Rectal smooth muscle tissue (tissue), 1 donor: ENCODE results near the gene PLSCR4.
A peak's percentile ranks its signal among the peaks of the same experiment; 100 is the strongest.
"Not testable (repeated sequence)": the region's sequence is repeated elsewhere in the genome, so short reads cannot be mapped to it uniquely, and the experiment has no call there.

Experiments
- H3K27ac ChIP-seq: one replicate; pipeline ENCODE4 v1.7.0; 2013; ENCODE audit warnings: low read depth, low read length, inconsistent platforms
- H3K27me3 ChIP-seq: one replicate; pipeline ENCODE4 v1.7.0; 2013; ENCODE audit warnings: low read length; ENCODE audit not compliant: control insufficient read depth, insufficient read depth
- H3K36me3 ChIP-seq: one replicate; pipeline ENCODE4 v1.7.0; 2013; ENCODE audit warnings: low read length; ENCODE audit not compliant: control insufficient read depth, insufficient read depth
- H3K4me1 ChIP-seq: one replicate; pipeline ENCODE4 v1.7.0; 2013; ENCODE audit warnings: low read length; ENCODE audit not compliant: control insufficient read depth, insufficient read depth
- H3K4me3 ChIP-seq: one replicate; pipeline ENCODE4 v1.7.0; 2013; ENCODE audit warnings: low read length
- H3K9ac ChIP-seq: one replicate; pipeline ENCODE4 v1.7.0; 2013; ENCODE audit warnings: low read length

The PLSCR4 gene, protein sequence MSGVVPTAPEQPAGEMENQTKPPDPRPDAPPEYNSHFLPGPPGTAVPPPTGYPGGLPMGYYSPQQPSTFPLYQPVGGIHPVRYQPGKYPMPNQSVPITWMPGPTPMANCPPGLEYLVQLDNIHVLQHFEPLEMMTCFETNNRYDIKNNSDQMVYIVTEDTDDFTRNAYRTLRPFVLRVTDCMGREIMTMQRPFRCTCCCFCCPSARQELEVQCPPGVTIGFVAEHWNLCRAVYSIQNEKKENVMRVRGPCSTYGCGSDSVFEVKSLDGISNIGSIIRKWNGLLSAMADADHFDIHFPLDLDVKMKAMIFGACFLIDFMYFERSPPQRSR

DNA sequence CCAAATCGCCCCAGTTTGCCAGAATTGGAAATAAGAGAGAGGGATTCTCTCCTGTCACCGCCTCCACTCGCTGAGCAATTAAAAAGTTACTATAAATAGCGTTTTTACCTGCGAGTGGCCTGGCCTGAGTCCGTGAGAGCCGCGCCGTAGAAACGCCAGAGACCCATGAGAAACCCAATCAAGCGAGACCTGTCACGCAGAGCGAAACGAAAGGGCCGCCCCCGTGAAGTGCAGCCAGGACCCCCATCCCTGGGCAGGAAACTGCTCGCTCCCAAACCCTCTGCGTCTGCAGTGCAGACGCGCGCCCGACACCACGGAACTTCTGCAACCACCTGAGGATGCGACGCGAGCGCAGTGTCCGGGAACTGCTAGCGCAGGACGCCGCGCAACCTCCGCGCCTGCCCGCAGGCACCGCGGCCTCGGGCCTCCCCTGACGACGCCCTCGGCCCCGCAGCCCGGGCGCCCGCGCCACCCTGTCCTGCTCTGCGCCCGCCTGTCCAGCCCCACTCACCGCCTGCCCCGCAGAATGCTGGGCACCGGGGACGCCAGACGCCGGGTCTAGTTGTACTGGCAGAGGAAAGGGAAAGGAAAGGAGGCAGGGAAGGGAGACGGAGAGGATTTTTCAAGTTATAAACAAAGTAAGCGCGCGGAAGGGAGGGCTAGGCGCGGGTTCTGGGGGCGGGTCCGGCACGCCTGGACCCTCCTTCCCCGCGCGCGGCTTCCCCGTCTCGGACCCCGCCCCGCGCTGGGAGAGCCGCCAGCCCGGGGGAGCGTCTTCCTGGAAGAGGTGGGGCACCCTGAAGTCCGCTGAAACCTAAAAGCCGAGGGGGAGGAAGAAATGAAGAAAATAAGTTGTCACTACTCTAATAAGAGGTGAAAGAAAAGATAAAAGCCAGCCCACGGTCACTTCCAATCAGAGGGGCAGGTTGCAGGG, at the start of gene PLSCR4:
PLSCR4 (minus strand) TSS at position 657 of the 934 bp plus-strand sequence. CDS start 29,034 bp downstream, outside the sequence.
- peak within 1 kb of the TSS; percentile 69 for H3K9ac ChIP-seq
- H3K36me3 ChIP-seq = no peaks in the 10 kb centered on the region

DNA sequence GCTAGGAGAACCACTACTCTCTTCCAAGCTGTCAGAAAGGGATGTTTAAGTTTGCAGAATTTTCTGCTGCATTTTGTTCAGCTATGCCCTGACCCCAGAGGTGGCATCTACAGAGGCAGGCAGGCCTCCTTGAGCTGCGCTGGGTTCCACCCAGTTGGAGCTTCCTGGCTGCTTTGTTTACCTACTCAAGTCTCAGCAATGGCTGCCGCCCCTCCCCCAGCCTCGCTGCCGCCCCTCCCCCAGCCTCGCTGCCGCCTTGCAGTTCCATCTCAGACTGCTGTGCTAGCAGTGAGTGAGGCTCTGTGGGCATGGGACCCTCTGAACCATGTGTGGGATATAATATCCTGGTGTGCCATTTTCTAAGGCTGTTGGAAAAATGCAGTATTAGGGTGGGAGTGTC, 42.5 kb upstream of the PLSCR4 start:
- H3K36me3 ChIP-seq, H3K27me3 ChIP-seq, H3K4me3 ChIP-seq, H3K9ac ChIP-seq, H3K4me1 ChIP-seq, H3K27ac ChIP-seq: not testable (repeated sequence)

More for the DNA sequence above, at the start of gene PLSCR4:
- Histone ChIP-seq H3K4me3 (peak within 1 kb of the TSS; percentile 77), H3K27me3 (no peaks in the 10 kb centered on the region), H3K27ac (peak within 1 kb of the TSS; percentile 90), H3K4me1 (peaks cover 5% of the 10 kb centered on the region)

DNA sequence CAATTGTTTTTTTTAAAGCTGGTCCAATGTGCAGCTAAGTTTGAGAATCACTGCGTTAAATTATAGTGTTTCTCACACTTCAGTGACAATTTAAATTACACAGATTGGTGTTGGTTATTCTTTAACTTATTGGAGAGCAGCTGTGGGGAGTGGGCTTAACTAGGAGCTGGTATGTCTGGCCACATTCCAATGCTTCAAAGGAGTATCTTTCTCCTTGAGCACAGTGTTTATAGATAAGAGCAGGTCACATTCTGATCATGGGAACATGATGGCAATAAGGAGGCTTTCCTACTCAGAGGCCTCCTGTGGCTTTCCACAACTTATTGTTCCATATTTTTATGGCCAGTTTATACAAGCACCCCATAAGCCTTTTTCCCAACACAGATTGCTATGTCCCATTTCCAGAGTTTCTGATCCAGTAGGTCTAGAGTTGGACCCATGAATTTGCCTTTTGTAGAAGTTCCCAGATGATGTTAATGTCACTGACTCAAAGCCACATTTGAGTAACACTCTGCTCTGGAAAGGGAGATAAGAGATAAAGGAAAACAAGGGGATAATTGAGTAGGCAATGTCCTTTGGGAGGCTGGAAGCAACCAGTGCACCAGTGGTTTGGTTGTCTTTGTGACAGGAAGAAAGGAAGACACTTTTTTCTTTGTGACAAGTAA, 33.0 kb upstream of the PLSCR4 start:
- no peak overlapping the region for H3K4me3 ChIP-seq
- H3K27ac ChIP-seq = no peak overlapping the region
- no peaks in the 10 kb centered on the region for H3K27me3 ChIP-seq
- H3K9ac ChIP-seq = no peak overlapping the region
- H3K4me1 ChIP-seq = peaks cover 5% of the 10 kb centered on the region
- no peaks in the 10 kb centered on the region for H3K36me3 ChIP-seq

GRCh38 chr3:146280864-146281263, 30.0 kb upstream of the PLSCR4 start:
- peaks cover 9% of the 10 kb centered on the region for H3K4me1 ChIP-seq
- H3K4me3 ChIP-seq = no peak overlapping the region
- H3K9ac ChIP-seq = no peak overlapping the region
- H3K27ac ChIP-seq = no peak overlapping the region
- H3K27me3 ChIP-seq = no peaks in the 10 kb centered on the region
- H3K36me3 ChIP-seq = no peaks in the 10 kb centered on the region

GRCh38 chr3:146279951-146280350, 29.0 kb upstream of the PLSCR4 start:
- Histone ChIP-seq H3K36me3 (no peaks in the 10 kb centered on the region), H3K27ac (no peak overlapping the region), H3K4me1 (peaks cover 9% of the 10 kb centered on the region), H3K4me3 (no peak overlapping the region), H3K9ac (no peak overlapping the region), H3K27me3 (no peaks in the 10 kb centered on the region)

DNA sequence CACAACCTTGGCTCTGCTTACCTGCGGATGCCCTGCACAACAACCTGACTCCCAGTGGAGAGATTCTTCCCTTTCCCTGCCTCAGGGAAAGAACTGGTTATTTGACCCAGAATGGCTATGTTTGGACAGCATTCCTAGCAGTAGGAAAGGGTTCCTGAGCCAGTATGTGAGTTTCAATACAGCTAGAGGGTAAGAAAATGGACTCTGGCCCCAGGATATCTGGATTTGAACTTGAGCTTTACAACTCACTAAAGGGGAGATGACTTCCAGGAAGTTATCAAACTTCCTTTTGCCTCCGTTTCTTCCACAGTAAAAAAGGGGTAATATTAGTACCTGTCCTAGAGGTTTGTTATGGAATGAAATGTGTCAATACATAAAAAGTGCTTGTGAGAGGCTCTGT, 28.1 kb upstream of the PLSCR4 start:
- H3K36me3 ChIP-seq = no peaks in the 10 kb centered on the region
- no peak overlapping the region for H3K9ac ChIP-seq
- H3K27ac ChIP-seq = no peak overlapping the region
- H3K4me1 ChIP-seq = peaks cover 14% of the 10 kb centered on the region
- H3K4me3 ChIP-seq = no peak overlapping the region
- no peaks in the 10 kb centered on the region for H3K27me3 ChIP-seq

- H3K4me1 ChIP-seq = peaks cover 16% of the 10 kb centered on the region
- H3K9ac ChIP-seq = no peak overlapping the region
- H3K27me3 ChIP-seq = no peaks in the 10 kb centered on the region
These were observed 27.2 kb upstream of the PLSCR4 start for GRCh38 chr3:146277953-146278631.

DNA sequence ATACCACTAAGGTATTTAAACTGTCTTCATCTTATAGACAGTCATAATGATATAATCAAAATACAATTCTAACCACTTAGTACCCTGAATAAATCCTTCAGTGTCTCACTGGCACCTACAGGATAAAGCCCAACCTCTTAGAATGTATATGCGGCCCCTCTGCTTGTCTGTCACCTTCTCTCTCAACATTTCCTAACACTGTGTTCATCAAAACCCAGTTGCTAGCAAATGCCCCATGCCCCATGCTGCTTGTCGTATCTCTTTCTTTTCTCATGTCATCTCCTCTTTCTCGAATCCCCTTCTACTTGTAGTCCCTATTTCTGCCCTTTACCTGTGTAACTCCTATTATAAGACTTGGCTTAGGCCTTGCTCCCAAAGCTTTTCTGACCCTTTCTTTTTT, 24.6 kb upstream of the PLSCR4 start:
- H3K27me3 ChIP-seq = no peaks in the 10 kb centered on the region
- no peaks in the 10 kb centered on the region for H3K36me3 ChIP-seq
- no peak overlapping the region for H3K27ac ChIP-seq
- H3K9ac ChIP-seq = no peak overlapping the region
- H3K4me3 ChIP-seq = no peak overlapping the region
- peaks cover 11% of the 10 kb centered on the region for H3K4me1 ChIP-seq

More at GRCh38 chr3:146277953-146278631, 27.2 kb upstream of the PLSCR4 start:
- Histone ChIP-seq H3K36me3 (no peaks in the 10 kb centered on the region), H3K4me3 (no peak overlapping the region), H3K27ac (no peak overlapping the region)

DNA sequence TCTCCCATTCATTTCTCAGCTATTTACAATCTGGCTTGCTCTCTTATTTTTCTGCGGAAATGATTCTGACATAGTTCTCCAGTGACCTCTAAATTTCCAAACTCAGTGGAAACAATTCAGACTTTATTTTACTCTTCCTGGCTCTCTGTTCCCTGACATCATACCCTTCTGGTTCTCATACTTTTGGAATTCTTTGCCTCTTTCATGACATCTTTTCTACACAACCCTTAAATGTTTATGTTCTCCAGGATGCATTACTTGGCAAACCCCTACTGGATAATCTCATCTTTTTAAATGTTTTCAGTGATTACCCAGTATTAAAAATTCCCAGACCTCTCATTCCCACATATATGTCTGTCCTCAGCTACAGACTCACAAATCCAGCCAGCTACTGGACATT, 23.9 kb upstream of the PLSCR4 start:
- Histone ChIP-seq H3K4me1 (peaks cover 11% of the 10 kb centered on the region), H3K27me3 (no peaks in the 10 kb centered on the region), H3K9ac (no peak overlapping the region), H3K4me3 (no peak overlapping the region), H3K36me3 (no peaks in the 10 kb centered on the region), H3K27ac (peak overlapping the region; percentile 66)

GRCh38 chr3:146273721-146274407, 23.0 kb upstream of the PLSCR4 start:
- Histone ChIP-seq H3K27me3 (no peaks in the 10 kb centered on the region), H3K9ac (no peak overlapping the region), H3K27ac (peak overlapping the region; percentile 58)

GRCh38 chr3:146271180-146271579, 20.3 kb upstream of the PLSCR4 start:
- Histone ChIP-seq H3K27me3 (no peaks in the 10 kb centered on the region), H3K9ac (no peak overlapping the region), H3K36me3 (no peaks in the 10 kb centered on the region), H3K27ac (no peak overlapping the region), H3K4me3 (no peak overlapping the region), H3K4me1 (peaks cover 7% of the 10 kb centered on the region)

More at GRCh38 chr3:146273721-146274407, 23.0 kb upstream of the PLSCR4 start:
- peaks cover 11% of the 10 kb centered on the region for H3K4me1 ChIP-seq
- H3K36me3 ChIP-seq = no peaks in the 10 kb centered on the region
- no peak overlapping the region for H3K4me3 ChIP-seq
